ENCODE measurements around the gene SELP. TPM values are rescaled to one million over a fixed set of nuclear protein-coding genes. Genes with fewer than 3 reads are reported as not detected.

Gene SELP
- total and polyA plus RNA-seq, 2 of the 8 experiments (the other 6 are each of a cell fraction or from before 2014, with no cell fraction given): not detected

DNA sequence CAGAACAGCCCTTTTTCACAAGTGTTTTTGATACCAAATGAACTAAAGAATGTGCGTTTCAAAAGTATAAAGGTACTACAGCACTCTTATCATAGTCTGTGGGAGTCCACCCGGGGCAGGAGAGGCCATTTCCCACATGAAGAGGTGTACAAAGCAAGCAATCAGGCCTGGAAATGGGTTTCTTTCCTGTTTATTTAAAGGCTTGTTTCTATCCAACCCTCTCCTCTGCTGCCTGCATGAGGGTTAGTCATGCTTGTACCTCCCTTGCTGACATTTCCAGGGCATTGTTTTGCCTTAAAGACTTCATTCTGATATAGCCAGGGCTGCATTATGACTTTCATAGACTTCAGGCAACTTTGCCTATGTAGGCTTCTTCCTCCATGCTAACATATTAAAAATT, 11.6 kb downstream of the SELP start (continued):
- TF ChIP-seq, protein P1, sequence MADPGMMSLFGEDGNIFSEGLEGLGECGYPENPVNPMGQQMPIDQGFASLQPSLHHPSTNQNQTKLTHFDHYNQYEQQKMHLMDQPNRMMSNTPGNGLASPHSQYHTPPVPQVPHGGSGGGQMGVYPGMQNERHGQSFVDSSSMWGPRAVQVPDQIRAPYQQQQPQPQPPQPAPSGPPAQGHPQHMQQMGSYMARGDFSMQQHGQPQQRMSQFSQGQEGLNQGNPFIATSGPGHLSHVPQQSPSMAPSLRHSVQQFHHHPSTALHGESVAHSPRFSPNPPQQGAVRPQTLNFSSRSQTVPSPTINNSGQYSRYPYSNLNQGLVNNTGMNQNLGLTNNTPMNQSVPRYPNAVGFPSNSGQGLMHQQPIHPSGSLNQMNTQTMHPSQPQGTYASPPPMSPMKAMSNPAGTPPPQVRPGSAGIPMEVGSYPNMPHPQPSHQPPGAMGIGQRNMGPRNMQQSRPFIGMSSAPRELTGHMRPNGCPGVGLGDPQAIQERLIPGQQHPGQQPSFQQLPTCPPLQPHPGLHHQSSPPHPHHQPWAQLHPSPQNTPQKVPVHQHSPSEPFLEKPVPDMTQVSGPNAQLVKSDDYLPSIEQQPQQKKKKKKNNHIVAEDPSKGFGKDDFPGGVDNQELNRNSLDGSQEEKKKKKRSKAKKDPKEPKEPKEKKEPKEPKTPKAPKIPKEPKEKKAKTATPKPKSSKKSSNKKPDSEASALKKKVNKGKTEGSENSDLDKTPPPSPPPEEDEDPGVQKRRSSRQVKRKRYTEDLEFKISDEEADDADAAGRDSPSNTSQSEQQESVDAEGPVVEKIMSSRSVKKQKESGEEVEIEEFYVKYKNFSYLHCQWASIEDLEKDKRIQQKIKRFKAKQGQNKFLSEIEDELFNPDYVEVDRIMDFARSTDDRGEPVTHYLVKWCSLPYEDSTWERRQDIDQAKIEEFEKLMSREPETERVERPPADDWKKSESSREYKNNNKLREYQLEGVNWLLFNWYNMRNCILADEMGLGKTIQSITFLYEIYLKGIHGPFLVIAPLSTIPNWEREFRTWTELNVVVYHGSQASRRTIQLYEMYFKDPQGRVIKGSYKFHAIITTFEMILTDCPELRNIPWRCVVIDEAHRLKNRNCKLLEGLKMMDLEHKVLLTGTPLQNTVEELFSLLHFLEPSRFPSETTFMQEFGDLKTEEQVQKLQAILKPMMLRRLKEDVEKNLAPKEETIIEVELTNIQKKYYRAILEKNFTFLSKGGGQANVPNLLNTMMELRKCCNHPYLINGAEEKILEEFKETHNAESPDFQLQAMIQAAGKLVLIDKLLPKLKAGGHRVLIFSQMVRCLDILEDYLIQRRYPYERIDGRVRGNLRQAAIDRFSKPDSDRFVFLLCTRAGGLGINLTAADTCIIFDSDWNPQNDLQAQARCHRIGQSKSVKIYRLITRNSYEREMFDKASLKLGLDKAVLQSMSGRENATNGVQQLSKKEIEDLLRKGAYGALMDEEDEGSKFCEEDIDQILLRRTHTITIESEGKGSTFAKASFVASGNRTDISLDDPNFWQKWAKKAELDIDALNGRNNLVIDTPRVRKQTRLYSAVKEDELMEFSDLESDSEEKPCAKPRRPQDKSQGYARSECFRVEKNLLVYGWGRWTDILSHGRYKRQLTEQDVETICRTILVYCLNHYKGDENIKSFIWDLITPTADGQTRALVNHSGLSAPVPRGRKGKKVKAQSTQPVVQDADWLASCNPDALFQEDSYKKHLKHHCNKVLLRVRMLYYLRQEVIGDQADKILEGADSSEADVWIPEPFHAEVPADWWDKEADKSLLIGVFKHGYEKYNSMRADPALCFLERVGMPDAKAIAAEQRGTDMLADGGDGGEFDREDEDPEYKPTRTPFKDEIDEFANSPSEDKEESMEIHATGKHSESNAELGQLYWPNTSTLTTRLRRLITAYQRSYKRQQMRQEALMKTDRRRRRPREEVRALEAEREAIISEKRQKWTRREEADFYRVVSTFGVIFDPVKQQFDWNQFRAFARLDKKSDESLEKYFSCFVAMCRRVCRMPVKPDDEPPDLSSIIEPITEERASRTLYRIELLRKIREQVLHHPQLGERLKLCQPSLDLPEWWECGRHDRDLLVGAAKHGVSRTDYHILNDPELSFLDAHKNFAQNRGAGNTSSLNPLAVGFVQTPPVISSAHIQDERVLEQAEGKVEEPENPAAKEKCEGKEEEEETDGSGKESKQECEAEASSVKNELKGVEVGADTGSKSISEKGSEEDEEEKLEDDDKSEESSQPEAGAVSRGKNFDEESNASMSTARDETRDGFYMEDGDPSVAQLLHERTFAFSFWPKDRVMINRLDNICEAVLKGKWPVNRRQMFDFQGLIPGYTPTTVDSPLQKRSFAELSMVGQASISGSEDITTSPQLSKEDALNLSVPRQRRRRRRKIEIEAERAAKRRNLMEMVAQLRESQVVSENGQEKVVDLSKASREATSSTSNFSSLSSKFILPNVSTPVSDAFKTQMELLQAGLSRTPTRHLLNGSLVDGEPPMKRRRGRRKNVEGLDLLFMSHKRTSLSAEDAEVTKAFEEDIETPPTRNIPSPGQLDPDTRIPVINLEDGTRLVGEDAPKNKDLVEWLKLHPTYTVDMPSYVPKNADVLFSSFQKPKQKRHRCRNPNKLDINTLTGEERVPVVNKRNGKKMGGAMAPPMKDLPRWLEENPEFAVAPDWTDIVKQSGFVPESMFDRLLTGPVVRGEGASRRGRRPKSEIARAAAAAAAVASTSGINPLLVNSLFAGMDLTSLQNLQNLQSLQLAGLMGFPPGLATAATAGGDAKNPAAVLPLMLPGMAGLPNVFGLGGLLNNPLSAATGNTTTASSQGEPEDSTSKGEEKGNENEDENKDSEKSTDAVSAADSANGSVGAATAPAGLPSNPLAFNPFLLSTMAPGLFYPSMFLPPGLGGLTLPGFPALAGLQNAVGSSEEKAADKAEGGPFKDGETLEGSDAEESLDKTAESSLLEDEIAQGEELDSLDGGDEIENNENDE (IDR thresholded peaks at IDR 0.05; ENCODE audit: insufficient replicate concordance, low read length): no peak
- no peak for TF ChIP-seq EGR1 (IDR thresholded peaks at IDR 0.05; ENCODE audit: borderline replicate concordance, low read depth, low read length)
- no peak for TF ChIP-seq EZH2 (IDR thresholded peaks at IDR 0.05; ENCODE audit: low read depth, low read length, severe bottlenecking)
- no peak for TF ChIP-seq SAP30 (IDR thresholded peaks at IDR 0.05; ENCODE audit: insufficient read depth, insufficient replicate concordance, low read length)
- TF ChIP-seq PHF8 (conservative IDR thresholded peaks at IDR 0.05; ENCODE audit: low read depth, low read length): no peak
- no peak for TF ChIP-seq JUN (IDR thresholded peaks at IDR 0.05; ENCODE audit: low read depth, low read length)
- TF ChIP-seq JUND (IDR thresholded peaks at IDR 0.05; ENCODE audit: low read length): no peak
- TF ChIP-seq, protein P2, sequence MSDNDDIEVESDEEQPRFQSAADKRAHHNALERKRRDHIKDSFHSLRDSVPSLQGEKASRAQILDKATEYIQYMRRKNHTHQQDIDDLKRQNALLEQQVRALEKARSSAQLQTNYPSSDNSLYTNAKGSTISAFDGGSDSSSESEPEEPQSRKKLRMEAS (IDR thresholded peaks at IDR 0.05): no peak
